SIG-M5 treated with dmso at 0.1 percent for 504 hours (cell line): ENCODE measurements around the gene RAB27A.

Source experiments
- DNase-seq: peaks from one replicate; lab custom pipeline; 2025; ENCODE audit not compliant: unreplicated experiment; lab: John Stamatoyannopoulos, UW

Gene RAB27A

GRCh38 chr15:55230051-55230670 is 59.5 kb downstream of the RAB27A start:
- DNase-seq, result no peak

- DNase-seq, result no peak
Observed at GRCh38 chr15:55226127-55226526, 63.5 kb downstream of the RAB27A start.

- peak; percentile 80 for DNase-seq
Observed at GRCh38 chr15:55224892-55225291, 64.7 kb downstream of the RAB27A start.

- DNase-seq, result peak; percentile 91
Observed at GRCh38 chr15:55222588-55222987, 67.0 kb downstream of the RAB27A start.

- DNase-seq, result peak; percentile 99
Observed at GRCh38 chr15:55221090-55222011, 68.3 kb downstream of the RAB27A start.

GRCh38 chr15:55220606-55221005 is 69.0 kb downstream of the RAB27A start:
- no peak for DNase-seq

- no peak for DNase-seq
Observed at GRCh38 chr15:55218056-55218455, 71.6 kb downstream of the RAB27A start.

- no peak for DNase-seq
Observed at GRCh38 chr15:55204464-55204863, 85.1 kb downstream of the RAB27A start.

GRCh38 chr15:55202206-55202605 is 87.4 kb downstream of the RAB27A start:
- DNase-seq, result no peak

GRCh38 chr15:55198706-55199105 is 90.9 kb downstream of the RAB27A start:
- no peak for DNase-seq

- DNase-seq, result no peak
Observed at GRCh38 chr15:55197719-55198118, 91.9 kb downstream of the RAB27A start.

GRCh38 chr15:55197362-55197705 is 92.3 kb downstream of the RAB27A start:
- DNase-seq, result no peak

GRCh38 chr15:55196458-55197361 is 92.9 kb downstream of the RAB27A start, which contains the start of gene RSL24D1:
Gene RSL24D1, minus strand, starts transcription at chr15:55196941. Its CDS starts 51 bp downstream, at chr15:55196890.
- peak; percentile 98 for DNase-seq

- DNase-seq, result peak; percentile 46
Observed at GRCh38 chr15:55195996-55196395, 93.6 kb downstream of the RAB27A start.

GRCh38 chr15:55194256-55194655 is 95.4 kb downstream of the RAB27A start:
- peak; percentile 26 for DNase-seq

GRCh38 chr15:55186331-55186730 is 103.3 kb downstream of the RAB27A start:
- no peak for DNase-seq

GRCh38 chr15:55183679-55184078 is 105.9 kb downstream of the RAB27A start:
- no peak for DNase-seq

GRCh38 chr15:55179141-55179540 is 110.5 kb downstream of the RAB27A start:
- no peak for DNase-seq

- DNase-seq, result no peak
Observed at GRCh38 chr15:55170361-55170760, 119.3 kb downstream of the RAB27A start.

GRCh38 chr15:55168350-55168974 is 121.2 kb downstream of the RAB27A start:
- DNase-seq, result peak; percentile 75

GRCh38 chr15:55164284-55164683 is 125.3 kb downstream of the RAB27A start:
- DNase-seq, result no peak
